HK-2 (cell line): ENCODE results near the gene CARHSP1.
"Not testable (repeated sequence)": the region's sequence is repeated elsewhere in the genome, so short reads cannot be mapped to it uniquely, and the experiment has no call there.

ENCODE experiments used
- DNase-seq: peaks from one replicate; pipeline ENCODE4 v3.0.0-alpha.2; 2018; ENCODE audit not compliant: unreplicated experiment

CARHSP1 gene

DNA sequence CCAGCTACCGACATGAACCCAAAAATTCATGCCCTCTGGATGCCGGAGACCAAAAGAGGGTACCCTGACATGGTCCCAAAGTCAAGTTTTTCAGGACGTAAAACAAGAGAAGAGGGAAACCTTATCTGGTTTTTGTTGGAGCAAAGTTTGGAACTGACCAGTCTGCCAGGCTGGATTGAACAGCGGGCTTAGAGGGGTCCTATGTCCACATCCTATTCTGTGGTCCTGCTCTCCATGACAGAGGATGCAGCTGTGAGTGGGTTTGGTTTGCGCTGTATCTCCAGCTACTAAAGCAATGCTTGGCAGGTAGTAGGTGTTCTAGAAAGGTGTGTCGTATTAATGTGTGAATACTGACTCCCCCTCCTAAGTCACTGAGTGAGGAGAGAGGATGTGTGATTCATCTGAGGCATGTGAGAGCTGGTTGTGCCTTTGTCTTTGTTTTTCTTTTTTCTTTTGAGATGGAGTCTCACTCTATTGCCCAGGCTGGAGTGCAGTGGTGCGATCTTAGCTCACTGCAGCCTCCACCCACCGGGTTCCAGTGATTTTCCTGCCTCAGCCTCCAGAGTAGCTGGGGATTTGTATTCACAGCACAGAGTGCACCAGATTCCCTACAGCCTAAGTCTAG is 40.2 kb downstream of the CARHSP1 start:
- no peak for DNase-seq

DNA sequence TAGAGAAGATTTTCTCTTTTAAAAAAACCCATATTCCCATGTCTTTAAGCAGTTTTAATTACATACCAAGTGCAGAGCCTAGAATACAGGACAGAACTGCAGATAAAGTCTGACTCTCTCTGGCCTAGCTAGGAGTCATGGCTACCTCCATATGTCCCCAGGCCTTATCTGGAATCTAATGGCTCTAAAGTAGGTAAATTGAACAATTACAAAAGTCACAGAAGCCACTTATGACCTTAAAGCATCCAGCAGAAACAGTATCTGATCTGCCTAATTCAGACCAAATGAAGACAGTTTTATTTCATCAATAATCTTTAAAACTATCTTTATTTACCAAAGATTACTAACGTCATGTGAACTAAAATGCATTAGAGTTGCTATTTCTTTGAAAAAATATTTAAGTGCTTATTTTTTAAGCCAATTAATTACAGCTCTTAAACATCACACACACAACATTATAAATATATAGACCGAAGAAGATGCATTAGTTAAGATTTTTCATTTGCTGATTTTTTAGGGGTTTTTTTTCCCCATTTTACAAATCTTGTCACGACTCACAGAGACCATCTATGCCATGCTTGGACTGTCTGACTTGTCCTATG is 42.4 kb downstream of the CARHSP1 start:
- DNase-seq = no peak

- no peak for DNase-seq
Observed at GRCh38 chr16:8822403-8822802, 46.4 kb downstream of the CARHSP1 start.

DNA sequence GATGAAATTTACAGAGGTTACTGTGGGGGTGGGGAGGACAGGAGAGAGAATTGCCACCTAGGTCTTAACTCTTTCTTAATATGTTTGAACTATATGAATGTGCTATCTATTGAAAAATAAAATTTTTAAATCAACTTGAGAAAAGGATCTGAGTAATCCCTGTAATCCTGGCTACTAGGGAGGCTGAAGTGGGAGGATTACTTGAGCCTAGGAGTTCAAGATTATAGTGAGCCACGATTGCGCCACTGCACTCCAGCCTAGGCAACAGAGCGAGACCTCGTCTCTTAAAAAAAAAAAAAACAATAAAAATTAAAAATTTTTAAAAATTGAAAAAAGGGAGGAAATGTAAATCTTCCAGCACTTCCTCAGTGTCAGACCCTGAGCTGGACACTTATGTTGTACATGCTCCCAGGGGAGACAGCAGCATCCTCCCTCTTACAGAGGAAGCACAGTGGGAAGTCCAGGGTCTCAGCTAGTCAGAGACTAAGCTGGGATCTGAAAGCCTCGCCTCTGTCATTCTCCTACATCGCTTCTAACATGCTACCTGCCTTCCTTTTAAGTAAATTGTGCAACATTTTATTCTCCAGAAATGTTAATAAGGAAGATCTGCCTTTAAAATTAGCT is 49.3 kb downstream of the CARHSP1 start:
- DNase-seq = no peak

DNA sequence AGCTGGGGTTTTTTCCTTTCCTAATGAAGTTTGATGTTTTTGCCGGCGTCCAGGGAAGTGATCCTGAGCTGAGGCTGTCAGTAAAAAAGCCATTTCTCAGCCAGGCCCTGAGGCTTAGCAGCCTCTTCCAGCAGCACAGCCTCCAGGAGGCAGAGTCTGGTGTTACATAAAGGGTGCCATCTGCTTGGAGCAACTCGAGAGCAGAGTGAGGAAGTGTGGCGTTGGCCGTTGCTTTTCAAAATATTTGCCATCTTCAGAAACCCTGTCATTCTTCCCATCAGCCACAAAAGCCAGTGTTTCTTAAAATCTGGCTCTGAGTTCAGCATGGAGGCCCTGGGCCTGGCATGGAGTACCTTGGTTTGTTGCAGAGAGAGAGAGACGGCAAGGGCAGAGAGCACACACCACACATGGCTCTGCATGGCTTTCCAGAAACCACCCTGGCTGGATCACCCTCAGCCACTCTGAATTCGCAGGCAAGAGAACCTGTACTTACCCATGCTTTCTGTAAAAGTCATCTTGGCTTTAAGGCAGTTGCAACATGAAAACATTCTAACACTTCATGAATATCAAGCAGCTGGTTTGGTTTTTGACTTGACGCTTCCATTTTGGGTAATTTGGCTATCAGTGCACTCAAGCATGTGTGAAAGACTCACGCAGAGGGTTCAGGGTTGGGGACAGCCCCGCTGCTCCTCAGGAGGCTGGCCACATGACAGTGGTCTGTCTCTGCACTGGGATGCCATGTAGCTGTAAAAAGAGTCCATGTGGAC is 50.1 kb downstream of the CARHSP1 start:
- DNase-seq = no peak

- no peak for DNase-seq
Observed at GRCh38 chr16:8816967-8817655, 51.7 kb downstream of the CARHSP1 start.

DNA sequence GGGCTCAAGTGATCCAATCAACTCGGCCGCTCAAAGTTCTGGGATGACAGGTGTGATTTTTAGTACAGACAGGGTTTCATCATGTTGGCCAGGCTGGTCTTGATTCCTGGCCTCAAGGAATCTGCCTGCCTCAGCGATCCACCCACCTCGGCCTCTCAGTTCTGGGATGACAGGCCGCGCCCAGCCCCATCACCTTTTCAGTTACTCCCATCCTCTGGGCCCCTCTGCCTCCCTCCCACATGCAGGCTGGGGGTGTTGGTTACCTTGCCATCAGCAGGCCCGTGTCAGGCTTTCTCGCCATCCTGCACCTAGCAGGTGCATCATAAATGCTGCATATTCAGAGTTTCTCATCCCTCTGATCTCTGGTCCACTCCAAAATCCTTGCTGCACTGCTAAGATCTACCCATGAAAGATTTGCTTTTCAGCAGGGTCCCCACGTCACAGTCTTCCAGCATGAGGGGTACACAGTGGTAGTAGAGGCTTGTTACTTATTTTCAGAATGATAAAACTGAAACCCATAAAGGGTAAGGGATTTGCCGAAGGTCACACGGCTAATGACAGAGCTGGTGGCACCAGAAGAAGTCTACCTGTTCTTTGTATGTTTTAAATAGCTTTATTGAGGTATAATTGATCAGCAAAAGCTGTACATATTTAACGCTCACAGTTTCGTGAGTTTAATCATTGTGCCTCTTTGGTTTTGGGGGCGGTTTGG is 54.6 kb downstream of the CARHSP1 start:
- no peak for DNase-seq

- DNase-seq = no peak
Observed at GRCh38 chr16:8812162-8812843, 56.5 kb downstream of the CARHSP1 start.

DNA sequence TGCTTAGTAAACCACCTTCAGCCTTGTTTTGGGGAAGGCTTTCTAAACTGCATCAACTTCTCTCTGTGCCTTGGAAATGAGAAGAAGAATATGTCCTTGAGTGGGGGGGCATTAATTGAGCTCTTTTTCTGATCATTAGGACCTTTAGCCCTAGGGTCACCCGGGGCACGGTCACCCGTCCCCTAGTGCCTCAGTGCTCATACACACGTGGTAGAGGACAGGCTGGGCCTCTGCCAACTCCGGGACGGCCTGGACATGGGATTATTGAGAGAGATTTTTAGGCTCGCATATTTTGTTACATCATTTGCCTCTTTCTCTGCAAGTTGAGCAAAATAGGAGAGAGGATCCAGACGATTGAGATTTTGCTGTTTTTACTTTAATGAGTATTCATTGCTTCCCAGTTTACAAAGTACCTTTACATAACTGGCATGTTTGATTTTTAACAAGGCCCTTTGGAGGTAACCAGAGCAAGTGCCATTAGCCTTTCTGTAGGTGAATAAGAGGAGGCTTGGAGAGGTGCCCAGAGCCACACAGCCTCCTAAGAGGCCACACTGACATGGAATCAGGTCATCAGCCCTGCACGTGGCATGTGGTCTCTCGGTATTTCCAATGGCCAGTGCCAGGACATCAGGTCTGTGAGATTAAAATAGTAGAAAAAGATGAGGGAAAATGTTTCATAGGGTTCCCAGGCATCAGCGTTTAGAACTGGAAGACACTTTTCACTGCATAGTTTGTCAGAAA is 60.0 kb downstream of the CARHSP1 start:
- DNase-seq = no peak

- DNase-seq = no peak
Observed at GRCh38 chr16:8808009-8808408, 60.8 kb downstream of the CARHSP1 start.

- no peak for DNase-seq
Observed at GRCh38 chr16:8807189-8807588, 61.6 kb downstream of the CARHSP1 start.

GRCh38 chr16:8806272-8806983 is 62.4 kb downstream of the CARHSP1 start:
- no peak for DNase-seq

- DNase-seq = no peak
Observed at GRCh38 chr16:8804313-8804712, 64.5 kb downstream of the CARHSP1 start.

- not testable (repeated sequence) for DNase-seq
Observed at GRCh38 chr16:8803733-8804132, 65.1 kb downstream of the CARHSP1 start.
